NOMO-1 treated with DMSO at 0.1 percent for 48 hours (cell line): ENCODE results near the gene TRIP12.
"Not testable (repeated sequence)": the region's sequence is repeated elsewhere in the genome, so short reads cannot be mapped to it uniquely, and the experiment has no call there.

Experiments
- DNase-seq: peaks from one replicate; lab custom pipeline; 2025; ENCODE audit not compliant: unreplicated experiment; lab: John Stamatoyannopoulos, UW

Gene TRIP12

DNA sequence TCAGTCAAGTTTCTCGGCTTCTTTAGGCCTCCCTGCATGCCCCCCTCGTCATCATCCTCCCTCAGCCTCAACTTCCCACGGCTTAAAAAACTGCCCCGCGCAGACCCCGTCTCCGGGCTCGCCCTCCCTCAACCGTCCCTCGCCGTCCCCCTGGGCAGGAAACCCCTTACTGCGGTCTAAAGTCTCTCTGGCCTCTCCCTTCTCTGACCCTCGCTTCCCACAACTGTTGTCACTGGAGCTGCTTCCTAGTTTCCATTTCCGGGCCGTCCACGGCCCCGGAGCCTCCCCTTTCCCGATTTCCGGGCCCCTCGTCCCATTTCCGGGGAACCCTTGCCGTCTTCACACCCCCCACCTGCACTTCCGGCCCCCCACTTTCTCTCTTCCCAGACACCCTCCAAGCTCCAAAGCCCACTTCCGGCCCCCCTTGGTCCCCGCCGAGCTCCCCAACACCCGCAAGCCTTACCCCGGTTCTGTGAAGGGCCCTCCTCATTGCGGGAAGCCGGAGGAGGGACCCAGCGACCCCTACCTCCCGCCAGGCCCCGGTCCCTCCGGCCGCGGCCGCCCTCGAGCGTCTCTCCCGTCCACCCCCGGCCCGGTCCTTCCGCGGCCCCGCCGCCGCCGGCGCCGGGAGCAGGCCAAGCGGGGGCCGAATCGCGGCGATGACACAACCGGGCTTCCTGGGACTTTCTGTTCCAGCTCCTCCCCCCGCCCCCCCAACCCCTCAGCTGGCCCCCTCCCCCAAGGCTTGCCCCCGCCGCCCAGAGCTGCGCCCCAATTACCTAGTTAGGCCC, 513 bp downstream of the TRIP12 start:
- DNase-seq, result peak; percentile 65

DNA sequence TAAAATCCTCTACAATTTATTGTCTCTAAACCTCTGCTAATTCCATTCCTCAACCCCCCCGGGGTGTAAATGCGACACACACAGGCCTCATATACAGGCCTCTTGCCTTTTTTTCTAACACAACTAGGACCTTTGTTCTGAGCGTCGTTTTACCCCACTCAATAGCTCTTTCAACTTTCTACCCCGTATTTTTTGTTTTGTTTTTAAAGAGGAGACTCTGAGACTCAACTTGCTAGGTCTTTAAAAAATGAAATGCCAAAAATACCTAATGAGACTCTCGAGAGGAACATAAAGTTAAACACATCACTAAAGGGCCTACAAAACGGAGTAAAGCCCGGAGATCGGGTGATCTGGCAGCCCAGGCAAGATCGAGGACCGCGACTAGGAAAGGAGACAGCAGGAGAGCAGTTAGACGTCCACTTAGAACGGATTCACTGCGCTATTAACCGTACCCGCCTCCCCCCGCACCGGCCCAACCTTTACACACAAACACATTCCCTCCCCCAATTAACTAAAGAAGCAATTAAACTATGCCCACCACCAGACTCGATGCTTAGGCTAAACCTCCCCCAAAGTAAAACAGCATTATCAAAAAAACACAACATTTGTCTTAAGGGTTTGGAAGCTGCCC, 1.7 kb downstream of the TRIP12 start:
- no peak for DNase-seq

DNA sequence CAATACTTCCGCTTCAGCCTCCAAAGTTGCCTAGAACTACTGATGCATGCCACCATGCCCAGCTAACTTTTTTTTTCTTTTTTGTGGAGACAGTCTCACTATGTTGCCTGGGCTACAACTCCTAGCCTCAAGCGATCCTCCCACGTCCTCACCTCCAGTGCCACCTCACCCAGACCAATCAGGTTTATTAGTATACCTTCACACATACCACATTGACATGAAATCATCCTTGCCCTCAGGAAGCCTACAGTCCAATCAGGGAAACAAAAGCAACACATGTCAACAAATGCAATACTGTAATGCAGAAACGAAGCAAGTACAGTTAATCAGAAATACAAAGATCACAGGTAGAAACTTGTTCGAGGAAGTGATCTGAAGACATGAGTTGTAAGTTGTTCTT, 4.0 kb downstream of the TRIP12 start:
- DNase-seq, result no peak

DNA sequence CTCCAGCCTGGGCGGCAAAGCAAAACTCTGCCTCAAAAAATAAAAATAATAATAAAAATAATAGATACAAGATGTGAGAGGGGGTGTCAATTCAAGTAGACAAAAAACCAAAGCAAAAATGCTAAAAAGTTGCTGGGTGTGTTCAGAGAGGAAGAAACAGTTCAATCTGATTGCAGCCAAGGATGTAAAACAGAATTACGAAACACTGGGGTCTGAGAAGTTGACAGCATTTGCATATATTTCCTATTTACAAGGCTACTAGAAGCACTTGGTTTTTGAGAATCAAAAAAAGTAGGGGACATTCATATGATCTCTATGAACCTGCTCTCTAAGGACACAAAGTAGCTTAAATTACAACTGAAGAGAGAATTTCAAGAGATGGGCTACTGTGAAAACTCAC, 7.6 kb downstream of the TRIP12 start:
- peak; percentile 66 for DNase-seq

DNA sequence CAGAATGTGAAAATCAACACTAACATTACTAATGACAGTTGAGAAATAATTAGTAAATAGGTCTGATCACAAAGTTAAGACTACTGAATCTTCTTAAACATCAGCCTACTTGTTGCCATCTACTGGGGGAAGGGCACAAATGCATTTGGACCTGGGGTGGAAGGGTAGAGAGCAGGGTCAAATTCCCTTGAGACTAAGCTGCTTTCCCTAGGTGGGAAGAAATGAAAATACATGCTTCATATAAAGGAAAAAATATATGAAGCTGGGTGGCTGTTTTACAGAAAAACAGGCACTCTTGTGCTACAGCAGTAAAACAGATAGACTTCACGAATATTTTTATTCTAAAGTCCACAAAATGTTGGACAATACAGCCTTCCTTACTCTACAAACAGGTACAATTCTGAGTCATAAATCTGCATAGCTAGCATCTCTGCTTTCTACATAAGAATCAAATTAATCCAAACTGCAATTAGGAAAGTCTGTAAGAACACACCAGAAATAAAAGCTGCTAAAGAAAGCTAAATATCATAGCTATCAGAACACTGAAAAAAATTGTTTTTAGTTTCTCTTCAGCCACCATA, 10.9 kb downstream of the TRIP12 start:
- DNase-seq, result no peak

DNA sequence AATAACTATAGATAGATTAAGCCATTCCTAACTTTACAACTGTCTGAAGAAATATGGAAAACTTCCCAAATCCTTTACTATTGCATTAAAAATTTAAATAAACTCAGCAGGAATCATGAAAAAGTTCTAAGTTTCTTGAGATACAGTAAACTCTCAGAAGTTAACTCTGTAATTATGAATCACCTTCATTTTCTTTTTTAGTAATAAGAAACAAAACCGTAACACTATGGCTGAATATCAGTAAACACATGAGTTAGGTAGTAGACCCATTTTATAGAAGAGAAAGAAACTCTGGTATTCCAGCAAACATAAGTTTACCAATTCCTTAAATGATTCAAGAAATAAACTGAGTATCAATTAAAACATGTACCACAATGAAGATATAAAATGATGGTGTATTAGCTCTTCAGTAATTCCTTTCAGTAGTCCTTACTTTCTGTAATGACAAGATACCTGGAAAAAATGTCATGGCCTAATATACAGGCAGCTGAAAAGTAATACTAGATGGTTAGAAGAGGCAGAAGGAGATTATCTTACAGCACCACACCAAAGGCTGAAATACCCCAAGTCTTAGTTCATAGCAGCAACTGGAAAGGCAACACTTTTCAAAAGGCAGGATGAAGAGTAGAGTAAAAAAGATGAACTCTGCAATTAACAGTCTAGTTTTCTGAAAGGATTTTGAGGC, 11.5 kb downstream of the TRIP12 start:
- no peak for DNase-seq

DNA sequence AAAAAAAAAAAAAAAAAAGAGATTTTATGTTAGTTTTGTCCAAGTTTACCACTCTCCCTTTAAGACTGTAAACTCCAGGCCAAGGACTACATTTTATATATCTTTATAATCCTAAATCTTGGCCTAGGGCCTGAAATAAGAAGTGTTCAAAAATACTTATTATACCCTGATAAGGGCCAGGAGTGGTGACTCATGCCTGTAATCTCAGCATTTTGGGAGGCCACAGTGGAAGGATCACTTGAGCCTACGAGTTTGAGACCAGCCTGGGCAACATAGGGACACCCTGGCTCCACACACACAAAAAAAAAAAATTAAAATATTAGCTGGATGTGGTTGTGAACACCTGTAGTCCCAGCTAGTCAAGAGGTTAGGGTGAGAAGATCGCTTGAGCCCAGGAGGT, 12.7 kb downstream of the TRIP12 start:
- DNase-seq, result no peak

DNA sequence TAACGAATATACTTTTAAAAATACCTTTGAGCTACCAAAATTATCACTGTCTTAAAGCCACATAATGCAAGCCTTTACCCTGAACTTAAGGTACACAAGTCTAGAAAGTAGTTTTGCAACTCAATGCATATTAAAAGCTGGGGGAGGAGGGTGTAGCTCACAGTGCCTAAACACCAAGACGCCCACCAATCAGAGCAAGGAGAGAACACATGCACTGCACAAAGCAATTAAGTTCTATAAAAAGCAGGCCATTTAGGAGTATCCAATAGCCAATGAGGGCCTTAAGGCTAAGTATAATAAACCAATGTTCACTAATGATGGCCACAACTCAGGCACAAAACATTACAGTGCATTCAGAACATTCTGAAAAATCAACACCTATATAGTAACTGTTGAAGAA, 16.2 kb downstream of the TRIP12 start:
- no peak for DNase-seq

DNA sequence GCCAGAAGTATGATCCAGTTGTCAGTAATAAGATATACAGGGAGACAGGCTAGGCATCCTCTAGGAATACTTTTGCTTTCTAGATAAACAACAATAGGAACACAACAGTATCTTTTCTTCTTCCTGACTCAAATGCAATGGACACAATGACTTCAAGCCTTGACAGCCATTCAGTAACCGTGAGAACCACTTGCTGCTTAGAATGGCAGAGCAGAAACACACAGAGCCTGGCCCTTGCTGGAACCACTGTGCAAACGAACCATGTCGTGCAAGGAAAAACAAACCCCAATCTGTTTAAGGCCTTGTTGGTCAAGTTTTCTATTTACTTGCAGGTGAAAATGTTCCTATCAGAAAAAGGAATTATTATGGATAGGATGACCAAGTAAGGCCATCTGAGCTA, 18.8 kb downstream of the TRIP12 start:
- DNase-seq, result no peak

DNA sequence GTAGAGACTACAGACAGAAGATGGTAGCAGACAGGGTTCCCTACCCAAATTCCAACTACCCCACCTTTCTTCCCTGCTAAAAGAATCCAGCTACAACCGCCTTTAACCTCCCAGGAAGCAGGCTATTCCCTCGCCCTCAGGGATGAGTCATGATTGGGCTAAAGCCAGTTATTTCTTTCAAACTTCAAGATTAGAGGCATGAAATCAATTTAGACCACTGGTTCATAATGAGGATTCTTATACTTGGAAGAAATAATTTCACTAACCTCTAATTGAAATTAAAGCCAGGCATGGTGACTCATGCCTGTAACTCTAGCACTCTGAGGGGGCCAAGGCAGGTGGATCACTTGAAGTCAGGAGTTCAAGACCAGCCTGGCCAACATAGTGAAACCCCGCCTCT, 20.0 kb downstream of the TRIP12 start:
- no peak for DNase-seq

DNA sequence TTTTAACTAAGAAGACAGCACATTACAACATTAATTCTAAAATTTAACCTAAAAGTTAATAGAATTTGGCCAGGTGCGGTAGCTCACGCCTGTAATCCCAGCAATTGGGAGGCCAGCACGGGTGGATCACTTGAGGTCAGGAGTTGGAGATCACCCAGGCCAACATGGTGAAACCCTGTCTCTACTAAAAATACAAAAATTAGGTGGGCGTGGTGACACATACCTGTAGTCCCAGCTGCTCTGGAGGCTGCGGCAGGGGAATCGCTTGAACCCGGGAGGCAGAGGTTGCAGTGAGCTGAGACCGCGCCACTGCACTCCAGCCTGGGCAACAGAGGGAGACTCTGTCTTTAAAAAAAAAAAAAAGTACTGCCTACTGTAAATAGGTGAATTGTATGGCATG, 21.3 kb downstream of the TRIP12 start:
- not testable (repeated sequence) for DNase-seq

DNA sequence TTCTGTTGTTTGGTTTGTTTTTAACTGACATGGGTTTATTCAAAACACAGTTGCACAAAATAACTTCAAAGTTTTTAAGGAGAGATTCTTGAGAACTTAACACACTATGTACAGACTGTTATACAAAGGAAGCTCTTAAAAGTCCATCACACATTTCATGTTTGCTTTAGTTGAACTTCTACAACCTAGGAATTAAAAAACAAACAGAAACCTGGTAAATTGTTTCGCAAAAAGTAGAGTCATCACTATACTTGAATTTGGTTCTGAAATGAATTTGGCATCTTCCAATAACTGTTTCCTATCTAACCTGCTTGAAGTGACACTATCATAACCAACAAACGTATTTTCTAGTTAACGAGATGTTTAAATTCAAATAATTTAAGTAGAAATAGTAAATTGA, 21.8 kb downstream of the TRIP12 start:
- no peak for DNase-seq

DNA sequence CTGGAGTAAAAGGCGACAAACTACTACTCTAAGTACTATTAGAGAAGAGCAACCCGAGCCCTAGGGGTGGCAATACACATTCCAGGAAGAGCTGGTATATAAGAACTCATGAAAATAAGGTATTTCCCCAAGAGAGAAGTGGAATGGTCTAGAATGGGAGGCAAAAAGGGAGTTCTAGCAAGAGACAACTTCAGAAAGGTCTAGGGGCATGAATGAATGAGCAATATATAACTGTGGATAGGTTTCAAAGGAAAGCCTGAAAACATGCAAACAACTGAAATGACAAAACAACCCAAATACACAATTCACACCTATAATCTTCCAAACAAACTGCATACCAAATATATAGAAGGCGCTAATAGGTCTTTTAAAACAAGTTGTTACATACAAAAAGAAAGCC, 22.2 kb downstream of the TRIP12 start:
- DNase-seq, result no peak

DNA sequence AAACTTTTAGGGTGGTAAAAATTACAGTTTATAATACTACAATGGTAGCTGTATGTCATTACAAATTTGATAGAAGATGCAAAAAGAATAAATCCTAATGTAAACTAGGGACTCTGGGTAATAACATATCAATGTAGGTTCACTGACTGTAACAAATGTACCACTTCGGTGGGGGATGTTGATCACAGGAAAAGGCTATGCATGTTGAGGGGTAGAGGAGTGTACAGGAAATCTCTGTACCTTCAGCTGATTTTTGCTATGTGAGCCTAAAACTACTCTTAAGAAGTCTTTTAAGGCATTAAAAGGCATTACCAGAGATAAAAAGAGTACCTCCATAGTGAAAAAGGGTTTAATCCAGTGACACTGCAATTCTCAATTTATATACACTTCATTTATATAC, 25.0 kb downstream of the TRIP12 start:
- DNase-seq, result no peak

DNA sequence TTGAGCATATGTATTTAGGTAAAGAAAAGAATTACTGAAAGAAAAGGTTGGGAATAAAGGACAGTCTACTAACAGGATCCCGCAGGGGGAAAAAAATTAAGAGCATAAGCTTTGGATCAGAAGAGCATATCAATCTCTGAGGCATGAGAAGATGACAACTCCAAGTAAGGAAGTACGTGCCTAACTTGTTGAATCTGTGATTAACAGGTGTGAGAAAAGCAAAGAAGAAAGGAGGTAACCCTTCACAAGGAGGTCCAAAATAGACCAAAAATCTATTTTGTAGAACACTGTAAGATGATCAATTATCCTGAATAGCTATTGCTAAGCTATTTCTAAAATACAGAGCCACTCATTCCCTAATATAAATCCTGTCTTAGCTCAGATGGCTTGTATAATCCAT, 32.8 kb downstream of the TRIP12 start:
- DNase-seq, result no peak

DNA sequence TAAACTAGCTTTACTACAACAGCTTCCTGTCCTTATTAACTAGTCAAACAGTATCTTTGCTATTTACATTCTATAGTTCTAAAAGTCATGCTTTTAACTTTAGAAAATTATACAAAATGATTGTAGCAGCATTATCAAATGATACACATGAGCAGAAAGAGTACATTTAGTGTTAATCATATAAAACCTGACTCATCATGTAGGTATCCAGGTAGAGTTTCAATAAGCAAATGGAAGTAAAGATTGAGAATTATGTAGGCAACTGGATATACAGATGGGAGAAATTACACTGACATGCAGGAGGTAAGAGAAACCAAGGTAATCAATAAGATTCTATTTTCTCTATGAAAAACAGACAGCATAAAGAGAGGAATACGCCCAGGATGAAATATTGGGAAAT, 33.8 kb downstream of the TRIP12 start:
- DNase-seq, result no peak

DNA sequence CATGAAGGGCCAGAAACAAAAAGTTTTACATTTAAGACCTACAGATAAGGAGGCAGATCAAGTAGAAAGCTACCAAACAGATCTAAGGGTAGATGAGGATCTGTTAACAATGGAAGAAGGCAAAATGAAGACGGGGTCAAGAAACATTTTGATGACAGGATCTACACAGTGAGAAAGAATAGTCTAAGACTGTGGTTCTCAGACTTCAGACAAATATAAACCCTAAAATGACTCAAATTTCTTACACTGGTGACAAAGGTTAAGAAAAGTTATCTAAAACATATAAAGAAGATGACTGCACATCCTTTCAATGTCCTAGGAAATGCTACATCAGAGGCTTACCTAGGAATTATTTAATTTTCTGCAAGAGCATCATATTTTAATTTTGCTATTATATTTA, 34.4 kb downstream of the TRIP12 start:
- DNase-seq, result no peak

DNA sequence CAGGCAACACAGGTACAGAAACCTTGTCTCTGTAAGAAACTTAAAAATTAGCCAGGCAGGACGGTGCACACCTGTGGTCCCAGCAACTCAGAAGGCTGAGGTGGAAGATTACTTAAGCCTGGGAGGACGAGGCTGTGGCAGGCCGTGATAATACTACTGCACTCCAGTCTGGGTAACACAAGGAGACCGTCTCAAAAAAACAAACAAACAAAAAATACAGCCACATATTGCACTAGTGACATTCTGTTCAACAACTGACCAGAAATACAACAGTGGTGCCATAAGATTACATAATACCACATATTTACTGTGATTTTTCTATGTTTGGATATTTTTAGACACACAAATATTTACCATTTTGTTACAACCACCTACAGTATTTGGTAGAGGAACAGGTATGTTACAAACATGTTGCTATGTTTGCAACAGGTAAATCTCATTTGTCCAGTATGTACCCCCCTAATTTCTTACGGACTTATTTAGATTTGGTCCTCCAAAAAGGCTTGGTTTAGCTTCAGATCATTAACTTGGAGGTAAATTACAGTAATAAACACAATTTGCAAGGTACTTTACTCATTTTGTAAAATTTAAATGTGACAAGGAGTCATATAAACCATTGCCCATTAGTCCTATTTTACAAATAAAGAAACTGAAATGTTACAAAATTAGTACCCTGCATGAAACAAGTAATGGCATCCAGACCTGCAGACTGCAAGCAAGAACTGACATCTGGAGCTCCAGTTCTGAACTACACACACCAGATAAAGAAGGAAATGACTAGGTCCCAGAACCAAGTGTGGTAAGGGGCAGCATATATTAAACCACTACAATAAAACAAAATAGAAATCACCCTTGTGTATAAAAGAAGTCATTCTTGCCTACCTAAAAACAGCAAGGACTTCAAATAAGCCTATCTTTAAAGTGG, 36.8 kb downstream of the TRIP12 start:
- no peak for DNase-seq

DNA sequence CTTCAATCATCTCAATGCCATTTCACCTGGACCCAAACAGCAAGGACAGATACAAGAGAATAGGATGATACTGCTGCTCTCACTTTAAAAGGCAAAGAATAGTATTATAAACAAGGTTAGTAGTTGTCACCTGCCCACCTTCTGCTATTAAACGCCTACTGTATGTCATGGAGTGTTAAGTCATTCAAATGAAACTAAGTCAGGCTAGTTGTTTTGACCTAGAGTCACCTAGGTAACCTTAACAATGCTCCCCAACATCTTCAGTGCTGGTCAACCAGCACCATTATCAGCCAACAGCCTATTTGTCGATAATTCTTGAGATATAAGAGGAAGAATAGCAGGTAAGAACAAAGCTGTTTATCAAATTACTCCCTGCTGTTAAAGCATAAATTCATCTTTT, 39.2 kb downstream of the TRIP12 start:
- no peak for DNase-seq

DNA sequence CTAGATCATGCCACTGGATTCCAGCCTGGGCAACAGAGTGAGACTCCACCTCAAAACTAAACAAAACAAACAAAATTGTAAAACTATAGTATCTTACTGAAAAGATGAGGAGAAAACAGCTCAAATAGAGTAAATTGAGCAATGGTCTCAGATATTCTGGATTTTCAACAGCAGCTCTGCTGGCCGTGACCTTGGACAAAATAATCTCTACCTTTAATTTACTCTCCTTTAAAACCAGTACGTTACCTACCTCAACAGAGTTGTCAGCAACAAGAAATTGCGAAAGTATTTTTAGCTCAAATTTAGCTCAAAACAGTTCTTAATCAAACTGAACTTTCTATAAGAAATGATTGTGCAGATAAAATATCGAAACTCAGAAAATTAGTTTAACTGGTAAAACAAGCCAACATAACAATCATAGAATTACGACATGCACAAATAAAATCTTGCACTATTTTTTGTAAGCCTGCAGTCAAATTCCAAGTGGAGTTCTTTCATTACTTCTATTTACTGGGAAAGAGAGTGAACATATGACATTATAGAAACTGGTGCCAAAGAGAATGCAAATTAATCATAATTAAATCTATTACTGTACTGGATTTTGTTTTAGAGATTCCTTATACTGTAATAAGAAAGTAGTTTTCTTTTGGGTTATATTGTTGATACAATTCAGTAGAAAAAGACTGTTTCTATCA, 40.8 kb downstream of the TRIP12 start:
- no peak for DNase-seq
